ENCODE measurements around the gene GNAT1.

The GNAT1 gene

GRCh38 chr3:50163572-50164455 is 27.6 kb upstream of the GNAT1 start:
- peak; percentile 59 for DNase-seq

GRCh38 chr3:50164481-50164880 is 26.9 kb upstream of the GNAT1 start:
- no peak for DNase-seq

GRCh38 chr3:50164984-50165909 is 26.2 kb upstream of the GNAT1 start:
- DNase-seq: peak; percentile 69

GRCh38 chr3:50165910-50166538 is 25.4 kb upstream of the GNAT1 start:
- DNase-seq: no peak

- no peak for DNase-seq
These were observed 24.8 kb upstream of the GNAT1 start for GRCh38 chr3:50166620-50167019.

GRCh38 chr3:50167069-50167840 is 24.2 kb upstream of the GNAT1 start:
- DNase-seq: no peak

- DNase-seq: no peak
These were observed 23.6 kb upstream of the GNAT1 start for GRCh38 chr3:50167841-50168209.

GRCh38 chr3:50168388-50168787 is 23.0 kb upstream of the GNAT1 start:
- no peak for DNase-seq

- no peak for DNase-seq
These were observed 22.6 kb upstream of the GNAT1 start for GRCh38 chr3:50168791-50169190.

GRCh38 chr3:50169232-50169832 is 22.1 kb upstream of the GNAT1 start:
- no peak for DNase-seq

- no peak for DNase-seq
These were observed 21.6 kb upstream of the GNAT1 start for GRCh38 chr3:50169858-50170257.

GRCh38 chr3:50170689-50171088 is 20.7 kb upstream of the GNAT1 start:
- DNase-seq: no peak

- DNase-seq: no peak
These were observed 19.7 kb upstream of the GNAT1 start for GRCh38 chr3:50171540-50172301.

GRCh38 chr3:50172626-50173220 is 18.7 kb upstream of the GNAT1 start:
- no peak for DNase-seq

- DNase-seq: no peak
These were observed 17.5 kb upstream of the GNAT1 start for GRCh38 chr3:50173685-50174516.

- DNase-seq: no peak
These were observed 16.9 kb upstream of the GNAT1 start for GRCh38 chr3:50174517-50174895.

- DNase-seq: no peak
These were observed 16.4 kb upstream of the GNAT1 start for GRCh38 chr3:50174947-50175524.

GRCh38 chr3:50177346-50177745 is 14.1 kb upstream of the GNAT1 start:
- DNase-seq: no peak

GRCh38 chr3:50179710-50180109 is 11.7 kb upstream of the GNAT1 start:
- no peak for DNase-seq

- DNase-seq: no peak
These were observed 9.4 kb upstream of the GNAT1 start for GRCh38 chr3:50181985-50182384.

All from NCI-H446 treated with DMSO at 0.1 percent for 48 hours (cell line).